H1 (cell line): ENCODE data around the gene GGN. TPM values are rescaled to one million over a fixed set of nuclear protein-coding genes. Genes with fewer than 3 reads are reported as not detected.

Experiments used
- CTCF ChIA-PET: fragments of 300-600 bp; sonication (Branson Sonifier 250); formaldehyde crosslinking; loops from one replicate; lab custom pipeline; 2021; ENCODE audit not compliant: partially characterized antibody; lab: Charles Lee
- POLR2A ChIA-PET: fragments of 300-600 bp; sonication (Branson Sonifier 250); formaldehyde crosslinking; loops from one replicate; lab custom pipeline; 2021; ENCODE audit warnings: inconsistent platforms; ENCODE audit not compliant: partially characterized antibody; lab: Charles Lee
- DNase-seq, 2 experiments: peaks; one replicate each; pipeline versions ENCODE4 v3.0.0 to v3.0.0-alpha.2; 2010 to 2022; ENCODE audit warnings: low spot score in 2 of 2, low read depth in 1 of 2, mixed read lengths in 1 of 2
- FAIRE-seq: peaks from 2 replicates; lab custom pipeline; 2011; peaks lifted over from hg19 to GRCh38; lab: Jason Lieb, UNC
- H2AFZ ChIP-seq: 2 replicates; pipeline ENCODE4 v1.8.1; 2012; ENCODE audit warnings: low read length, inconsistent platforms
- H2AK5ac ChIP-seq: 2 replicates; pipeline ENCODE4 v1.6.1; 2013; ENCODE audit warnings: low read depth, low read length
- H2BK120ac ChIP-seq: replicated peaks from 2 replicates; pipeline ENCODE3; 2013; ENCODE audit warnings: low read depth, low read length, inconsistent platforms
- H2BK12ac ChIP-seq: 2 replicates; pipeline ENCODE4 v1.6.1; 2013; ENCODE audit warnings: low read depth, low read length
- H2BK15ac ChIP-seq: 2 replicates; pipeline ENCODE4 v1.6.1; 2013; ENCODE audit warnings: low read length
- H2BK20ac ChIP-seq: 2 replicates; pipeline ENCODE4 v1.6.1; 2013; ENCODE audit warnings: low read length
- H2BK5ac ChIP-seq: 2 replicates; pipeline ENCODE4 v1.6.1; 2013; ENCODE audit warnings: low read depth, low read length
- H3K14ac ChIP-seq: 2 replicates; pipeline ENCODE4 v1.6.1; 2013; ENCODE audit warnings: inconsistent platforms; ENCODE audit not compliant: insufficient read length
- H3K18ac ChIP-seq: 2 replicates; pipeline ENCODE4 v1.6.1; 2013; ENCODE audit warnings: low read length; ENCODE audit errors: extremely low read depth
- H3K23ac ChIP-seq: 2 replicates; pipeline ENCODE4 v1.6.1; 2013; ENCODE audit warnings: inconsistent platforms; ENCODE audit not compliant: insufficient read length
- H3K23me2 ChIP-seq: 2 replicates; pipeline ENCODE4 v1.6.1; 2013; ENCODE audit warnings: low read depth, low read length
- H3K27ac ChIP-seq: 2 replicates; pipeline ENCODE4 v1.6.1; 2011; ENCODE audit warnings: low read depth, low read length, inconsistent platforms
- H3K27me3 ChIP-seq, 4 experiments: replicated peaks in 1 of 4; 1 replicate in 1 of 4; 2 replicates in 3 of 4; pipeline versions ENCODE4 v1.6.1 to v1.8.1; 2011 to 2013; ENCODE audit warnings: low read length in 3 of 4, mild to moderate bottlenecking in 3 of 4, inconsistent platforms in 2 of 4, mixed read lengths in 2 of 4, moderate library complexity in 1 of 4; ENCODE audit not compliant: control insufficient read depth in 3 of 4, insufficient read depth in 3 of 4; ENCODE audit errors: extremely low read depth in 1 of 4
- H3K36me3 ChIP-seq, 4 experiments: 2 replicates each; pipeline versions ENCODE4 v1.6.1 to v1.8.1; 2011 to 2013; ENCODE audit warnings: mild to moderate bottlenecking in 4 of 4, low read length in 3 of 4, moderate library complexity in 2 of 4, control low read depth in 1 of 4, inconsistent platforms in 1 of 4; ENCODE audit not compliant: insufficient read depth in 4 of 4, control insufficient read depth in 2 of 4
- H3K4ac ChIP-seq: replicated peaks from 2 replicates; pipeline ENCODE3; 2013; ENCODE audit warnings: low read length, low read depth, mixed read lengths, inconsistent platforms; ENCODE audit not compliant: insufficient read length
- H3K4me1 ChIP-seq, 4 experiments: replicated peaks in 1 of 4; 1 replicate in 1 of 4; 2 replicates in 3 of 4; pipeline versions ENCODE4 v1.6.1 to v1.8.1; 2011 to 2013; ENCODE audit warnings: low read length in 3 of 4, inconsistent platforms in 2 of 4, mixed read lengths in 1 of 4; ENCODE audit not compliant: insufficient read depth in 4 of 4, control insufficient read depth in 3 of 4
- H3K4me2 ChIP-seq, 2 experiments: 2 replicates each; pipeline versions ENCODE4 v1.6.1 to v1.8.1; 2011 to 2013; ENCODE audit warnings: low read depth in 2 of 2, low read length in 2 of 2, control low read depth in 1 of 2, inconsistent platforms in 1 of 2, mild to moderate bottlenecking in 1 of 2; ENCODE audit not compliant: insufficient read depth in 1 of 2
- H3K4me3 ChIP-seq, 4 experiments: fragments of 200-600, 300-600 bp in 1 of 4; sonication (generic), shearing (Covaris generic), sonication (Bioruptor Twin) in 1 of 4; 2 replicates each; pipeline versions ENCODE4 v1.5.1 to v1.8.1; 2011 to 2016; ENCODE audit warnings: low read length in 4 of 4, low read depth in 3 of 4, control low read depth in 2 of 4, inconsistent platforms in 2 of 4, mild to moderate bottlenecking in 2 of 4, mixed read lengths in 1 of 4, moderate library complexity in 1 of 4; ENCODE audit not compliant: insufficient read depth in 2 of 4; ENCODE audit errors: extremely low read depth in 1 of 4
- H3K56ac ChIP-seq: replicated peaks from 2 replicates; pipeline ENCODE3; 2013; ENCODE audit warnings: low read depth, mild to moderate bottlenecking, mixed read lengths, low read length, inconsistent platforms; ENCODE audit not compliant: insufficient read length
- H3K79me1 ChIP-seq: 2 replicates; pipeline ENCODE4 v1.6.1; 2013; ENCODE audit warnings: low read depth, low read length, control low read depth
- H3K79me2 ChIP-seq, 2 experiments: 2 replicates each; pipeline versions ENCODE4 v1.6.1 to v1.8.1; 2012 to 2013; ENCODE audit warnings: low read length in 2 of 2, mild to moderate bottlenecking in 2 of 2, inconsistent platforms in 1 of 2; ENCODE audit not compliant: insufficient read depth in 2 of 2, control insufficient read depth in 1 of 2
- H3K9ac ChIP-seq, 4 experiments: replicated peaks in 1 of 4; 1 replicate in 1 of 4; 2 replicates in 3 of 4; pipeline versions ENCODE4 v1.6.1 to v1.8.1; 2011 to 2013; ENCODE audit warnings: low read depth in 3 of 4, low read length in 3 of 4, control low read depth in 2 of 4, mild to moderate bottlenecking in 2 of 4, moderate library complexity in 2 of 4, inconsistent platforms in 1 of 4; ENCODE audit errors: extremely low read depth in 1 of 4
- H3K9me3 ChIP-seq, 2 experiments: 2 replicates each; pipeline versions ENCODE4 v1.6.1 to v1.8.1; 2012 to 2013; ENCODE audit warnings: mild to moderate bottlenecking in 2 of 2, moderate library complexity in 2 of 2, control low read depth in 1 of 2, inconsistent platforms in 1 of 2, low read depth in 1 of 2, low read length in 1 of 2, mixed read lengths in 1 of 2; ENCODE audit not compliant: insufficient read depth in 2 of 2
- H4K20me1 ChIP-seq, 2 experiments: replicated peaks in 1 of 2; 2 replicates each; pipeline versions ENCODE3 to v1.8.1; 2011 to 2013; ENCODE audit warnings: inconsistent platforms in 2 of 2, low read length in 2 of 2, mild to moderate bottlenecking in 1 of 2; ENCODE audit not compliant: insufficient read depth in 2 of 2, control insufficient read depth in 1 of 2
- H4K5ac ChIP-seq: 2 replicates; pipeline ENCODE4 v1.6.1; 2013; ENCODE audit warnings: low read length, low read depth, mixed read lengths, inconsistent platforms; ENCODE audit not compliant: insufficient read length
- H4K8ac ChIP-seq: 2 replicates; pipeline ENCODE4 v1.8.0; 2013; ENCODE audit warnings: mild to moderate bottlenecking, moderate library complexity, low read length, inconsistent platforms; ENCODE audit not compliant: insufficient read depth; ENCODE audit errors: extremely low read depth
- H4K91ac ChIP-seq: replicated peaks from 2 replicates; pipeline ENCODE3; 2013; ENCODE audit warnings: low read length, mixed read lengths, inconsistent platforms; ENCODE audit not compliant: insufficient read length
- CTBP2 ChIP-seq: IDR thresholded peaks from 2 replicates; pipeline ENCODE4 v1.7.0; 2011; ENCODE audit warnings: borderline replicate concordance, mild to moderate bottlenecking, moderate library complexity, mixed read lengths, low read length; ENCODE audit not compliant: insufficient read depth, insufficient read length
- CTCF ChIP-seq, 3 experiments: IDR thresholded peaks; 1 replicate in 2 of 3; 2 replicates in 1 of 3; pipeline versions ENCODE4 v1.5.1 to v1.6.1; 2011; ENCODE audit warnings: low read length in 3 of 3, mild to moderate bottlenecking in 3 of 3, inconsistent platforms in 2 of 3, low read depth in 1 of 3, moderate library complexity in 1 of 3; ENCODE audit not compliant: insufficient read depth in 1 of 3; ENCODE audit errors: control extremely low read depth in 1 of 3
- RFX5 ChIP-seq: IDR thresholded peaks from 2 replicates; pipeline ENCODE4 v1.6.1; 2011; ENCODE audit warnings: low read depth, low read length, improper control_type of control experiment, borderline replicate concordance
- TBP ChIP-seq: IDR thresholded peaks from 2 replicates; pipeline ENCODE4 v1.6.1; 2011; ENCODE audit warnings: low read depth, low read length, improper control_type of control experiment
- TEAD4 ChIP-seq: IDR thresholded peaks from 2 replicates; pipeline ENCODE4 v1.6.1; 2012; ENCODE audit warnings: low read depth, low read length, inconsistent platforms, mixed read lengths
- ZNF274 ChIP-seq: IDR thresholded peaks from 2 replicates; pipeline ENCODE4 v1.7.0; 2012; ENCODE audit warnings: low read length, borderline replicate concordance; ENCODE audit errors: extremely low read depth
- WGBS, 2 experiments: shearing (Covaris generic) in 1 of 2; methylation state at CpG; one replicate each; pipeline versions ENCODE4 v1.1.6 to v1.1.7; 2013 to 2015; ENCODE audit warnings: low lambda C conversion rate in 2 of 2, mixed read lengths in 2 of 2, inconsistent platforms in 1 of 2, low coverage in 1 of 2, missing lambda C conversion rate in 1 of 2; ENCODE audit not compliant: insufficient replicate concordance in 2 of 2, insufficient coverage in 1 of 2, insufficient read length in 1 of 2; ENCODE audit errors: extremely low coverage in 1 of 2, missing lambda C conversion rate in 1 of 2; 5-methylcytosine and 5-hydroxymethylcytosine counted together
- polyA plus RNA-seq, 7 experiments: library from polyadenylated mRNA; depleted of rRNA in 3 of 7; stranded (reverse) in 5 of 7; unstranded in 2 of 7; fragments of >200 nt in 5 of 7; fragments of 200-250 nt in 2 of 7; gene quantifications; 1 replicate in 5 of 7; 2 replicates in 1 of 7; 4 replicates in 1 of 7; pipeline versions ENCODE4 v1.2.1 to v1.2.3, GENCODE V29; 2011 to 2013; ENCODE audit warnings: missing spikeins in 2 of 7, mixed read lengths in 2 of 7
- total RNA-seq: library from RNA; stranded (reverse); fragmentation: NEBNext Ultra II Directional; extraction: Animal tissue kit (Norgen Biotek cat#: 25700); gene quantifications from 2 replicates; pipeline ENCODE4 v1.2.1, GENCODE V29; 2021

The GGN gene
- total and polyA plus RNA-seq, 2 of the 8 experiments (the other 6 are each of a cell fraction or from before 2014, with no cell fraction given), result 0.47 to 1.2 TPM

- peak overlapping the region; percentile 83; the same call in 1 of the 2 replicates for H3K18ac ChIP-seq
- no peaks in the 10 kb centered on the region for H3K36me3 ChIP-seq
- H2AFZ ChIP-seq, result peak overlapping the region; percentile 62
- H2BK15ac ChIP-seq, result peak overlapping the region; percentile 88; the same call in 1 of the 2 replicates
- H4K91ac ChIP-seq, result peak overlapping the region; percentile 7
- peak overlapping the region; percentile 73 to 97 for H3K4me2 ChIP-seq
- no peaks in the 10 kb centered on the region for H3K79me2 ChIP-seq
- no peak overlapping the region for H2AK5ac ChIP-seq
- H3K79me1 ChIP-seq, result no peaks in the 10 kb centered on the region
- H3K4ac ChIP-seq, result peak overlapping the region; percentile 5
- peak overlapping the region; percentile 28 for H3K56ac ChIP-seq
- peak overlapping the region in 2 of 4 experiments; percentile 26 to 33; a peak in 2 of 7 replicates for H3K9ac ChIP-seq
- peak overlapping the region; percentile 1 for H4K5ac ChIP-seq
- WGBS, 2 experiments, result 8% methylated on average over 31 of the region's 49 CpGs; no CpG with 5 or more reads in 1 of the 2 experiments
- no peak overlapping the region for H3K14ac ChIP-seq
- no peak overlapping the region for H2BK20ac ChIP-seq
- DNase-seq (peak in 1 of 2 experiments; percentile 95), FAIRE-seq (peak; percentile 28)
- H3K4me1 ChIP-seq, result peaks cover 0 to 12% (median 8%) of the 10 kb centered on the region in 4 experiments; a peak in 5 of 7 replicates
- peaks cover 0 to 9% (median 5%) of the 10 kb centered on the region in 4 experiments; a peak in 5 of 7 replicates for H3K27me3 ChIP-seq
- H3K4me3 ChIP-seq, result peak overlapping the region; percentile 44 to 68 (median 58)
- H2BK120ac ChIP-seq, result peak overlapping the region; percentile 38
- POLR2A ChIA-PET, result interaction anchor here (1.6 to 2.2 kb wide), 2 partner anchors 15 to 30 kb away, joined by 3 to 7 read pairs; partner anchors contain the start of genes FAM98C and GGN
- no peak overlapping the region for H3K27ac ChIP-seq
- no peak overlapping the region for H3K23ac ChIP-seq
- CTCF ChIA-PET, result interaction anchor here (0.9 kb wide), 1 partner anchor 15 kb away, joined by 4 read pairs; the partner anchor contains the start of gene FAM98C
- peaks cover 7% of the 10 kb centered on the region for H3K23me2 ChIP-seq
- H2BK5ac ChIP-seq, result peak overlapping the region; percentile 72; the same call in 1 of the 2 replicates
- peak overlapping the region; percentile 68; the same call in 1 of the 2 replicates for H2BK12ac ChIP-seq
- no peaks in the 10 kb centered on the region for H3K9me3 ChIP-seq
- H4K8ac ChIP-seq, result peak overlapping the region; percentile 85
- H4K20me1 ChIP-seq, result no peaks in the 10 kb centered on the region
- TF ChIP-seq CTCF (IDR thresholded peaks at IDR 0.05; ENCODE audit: control extremely low read depth in 1 of 3, insufficient read depth in 1 of 3, low read depth in 1 of 3, low read length in 3 of 3) (no peak), CTBP2 (no peak), TBP (0 out of 2 replicates have a peak, but pooled peaks have one; percentile 12), RFX5 (no peak), ZNF274 (no peak), TEAD4 (0 out of 2 replicates have a peak, but pooled peaks have one; percentile 53)
Measured at GRCh38 chr19:38417544-38418506, 30.0 kb upstream of the GGN start.
